PC-9 (cell line): ENCODE results near the gene SLC24A5. TPM values are rescaled to one million over a fixed set of nuclear protein-coding genes. Genes with fewer than 3 reads are reported as not detected.

ENCODE experiments used
- BruUV-seq: library from RNA; stranded (reverse); fragments of 400-500 nt; replicated peaks from 2 replicates; lab custom pipeline; 2021; lab: Mats Ljungman, UMichigan
- CTCF ChIA-PET: fragments of 300-600 bp; sonication (Branson Sonifier 250); formaldehyde crosslinking; loops from one replicate; lab custom pipeline; 2022; ENCODE audit warnings: antibody characterized with exemption; lab: Charles Lee
- POLR2A ChIA-PET: fragments of 300-600 bp; sonication (Branson Sonifier 250); formaldehyde crosslinking; loops from one replicate; lab custom pipeline; 2022; ENCODE audit warnings: antibody characterized with exemption; ENCODE audit not compliant: unreplicated experiment; lab: Charles Lee
- DNase-seq, 2 experiments: peaks; one replicate each; pipeline versions ENCODE4 v3.0.0 to v3.0.0-alpha.2; 2015 to 2022; ENCODE audit warnings: mixed read lengths in 1 of 2
- H2AFZ ChIP-seq: fragments of 200-600 bp; sonication (generic); 2 replicates; pipeline ENCODE4 v1.8.1; 2017; ENCODE audit warnings: antibody characterized with exemption
- H3F3A ChIP-seq: fragments of 200-600 bp; sonication (generic); 2 replicates; pipeline ENCODE4 v1.8.1; 2017; ENCODE audit warnings: antibody characterized with exemption, mild to moderate bottlenecking, low read depth; ENCODE audit not compliant: insufficient read depth
- H3K27ac ChIP-seq: fragments of 200-600 bp; sonication (generic); 2 replicates; pipeline ENCODE4 v1.6.1; 2016; ENCODE audit warnings: mixed run types
- H3K27me3 ChIP-seq: fragments of 200-600 bp; sonication (generic); 2 replicates; pipeline ENCODE4 v1.6.1; 2016; ENCODE audit warnings: low read depth, mixed run types; ENCODE audit not compliant: insufficient read depth
- H3K36me3 ChIP-seq: fragments of 200-600 bp; sonication (generic); 2 replicates; pipeline ENCODE4 v1.6.1; 2016; ENCODE audit warnings: low read depth, mixed run types
- H3K4me1 ChIP-seq: fragments of 200-600 bp; sonication (generic); replicated peaks from 2 replicates; pipeline ENCODE4 v1.6.1; 2016; ENCODE audit warnings: mixed run types; ENCODE audit not compliant: insufficient read depth
- H3K4me2 ChIP-seq: fragments of 200-600 bp; sonication (generic); 2 replicates; pipeline ENCODE4 v1.6.1; 2017; ENCODE audit warnings: mixed run types
- H3K4me3 ChIP-seq: fragments of 200-600 bp; sonication (generic); 2 replicates; pipeline ENCODE4 v1.6.1; 2016; ENCODE audit warnings: mixed run types
- H3K79me2 ChIP-seq: fragments of 200-600 bp; sonication (generic); 2 replicates; pipeline ENCODE4 v1.6.1; 2017; ENCODE audit warnings: low read depth, mixed run types
- H3K9me2 ChIP-seq: fragments of 200-600 bp; sonication (generic); 2 replicates; pipeline ENCODE4 v1.8.1; 2017; ENCODE audit warnings: mild to moderate bottlenecking; ENCODE audit not compliant: insufficient read depth
- H3K9me3 ChIP-seq: fragments of 200-600 bp; sonication (generic); 2 replicates; pipeline ENCODE4 v1.8.1; 2016; ENCODE audit warnings: low read depth; ENCODE audit not compliant: insufficient read depth
- H4K20me1 ChIP-seq: fragments of 200-600 bp; sonication (generic); 2 replicates; pipeline ENCODE4 v1.8.1; 2017; ENCODE audit not compliant: insufficient read depth
- CTCF ChIP-seq: fragments of 200-600 bp; sonication (generic); conservative IDR thresholded peaks from 2 replicates; pipeline ENCODE4 v1.6.1; 2017; ENCODE audit warnings: mixed run types, antibody characterized with exemption, mild to moderate bottlenecking, moderate library complexity
- EZH2 ChIP-seq: fragments of 200-600 bp; sonication (generic); IDR thresholded peaks from 2 replicates; pipeline ENCODE4 v1.8.0; 2017; ENCODE audit warnings: antibody characterized with exemption, low read depth
- intact Hi-C: fragments of 100-400 bp; cut with micrococcal nuclease; formaldehyde crosslinking; loops from one replicate; pipeline ENCODE4 v1.10.0; 2022; ENCODE audit not compliant: unreplicated experiment
- total RNA-seq: library from RNA; stranded (reverse); gene quantifications from 2 replicates; pipeline ENCODE4 v1.2.3, GENCODE V29; 2021

The SLC24A5 gene
- total RNA-seq, 1 experiment from 2014 or later = not detected

- Histone ChIP-seq H3K4me3 (no peak overlapping the region), H4K20me1 (no peaks in the 10 kb centered on the region), H3K9me3 (no peaks in the 10 kb centered on the region), H2AFZ (no peak overlapping the region), H3K79me2 (no peaks in the 10 kb centered on the region), H3K4me2 (no peak overlapping the region), H3K27ac (no peak overlapping the region), H3F3A (no peaks in the 10 kb centered on the region), H3K27me3 (0 out of 2 replicates have a peak, but pooled peaks cover 6% of the 10 kb centered on the region), H3K36me3 (no peaks in the 10 kb centered on the region), H3K9me2 (no peaks in the 10 kb centered on the region), H3K4me1 (no peaks in the 10 kb centered on the region)
- POLR2A ChIA-PET = no interaction called here
- CTCF ChIA-PET = no interaction called here
- TF ChIP-seq EZH2 (no peak), CTCF (no peak)
- intact Hi-C loops = no loop called here
- no TSS peak for BruUV-seq
- DNase-seq = no peak
Measured at GRCh38 chr15:48109856-48110531, 10.8 kb upstream of the SLC24A5 start.

GRCh38 chr15:48112242-48112641 lies 8.5 kb upstream of the SLC24A5 start:
- Histone ChIP-seq H3K4me3 (no peak overlapping the region), H3K9me3 (no peaks in the 10 kb centered on the region), H3K4me2 (no peak overlapping the region), H3K79me2 (no peaks in the 10 kb centered on the region), H3F3A (no peaks in the 10 kb centered on the region), H2AFZ (no peak overlapping the region), H3K9me2 (no peaks in the 10 kb centered on the region), H3K36me3 (no peaks in the 10 kb centered on the region), H3K27me3 (0 out of 2 replicates have a peak, but pooled peaks cover 6% of the 10 kb centered on the region), H4K20me1 (no peaks in the 10 kb centered on the region), H3K27ac (no peak overlapping the region), H3K4me1 (no peaks in the 10 kb centered on the region)
- TF ChIP-seq CTCF = no peak
- TF ChIP-seq EZH2 = no peak
- BruUV-seq = no TSS peak
- intact Hi-C loops = no loop called here
- DNase-seq = no peak
- ChIA-PET POLR2A (no interaction called here), CTCF (no interaction called here)

GRCh38 chr15:48119277-48119676 lies 1.5 kb upstream of the SLC24A5 start:
- DNase-seq = no peak
- H4K20me1 ChIP-seq = no peaks in the 10 kb centered on the region
- no peaks in the 10 kb centered on the region for H3F3A ChIP-seq
- no peak overlapping the region for H3K4me2 ChIP-seq
- ChIA-PET POLR2A (no interaction called here), CTCF (no interaction called here)
- no peaks in the 10 kb centered on the region for H3K9me2 ChIP-seq
- H3K4me3 ChIP-seq = no peak overlapping the region
- no peak overlapping the region for H3K27ac ChIP-seq
- no peak for TF ChIP-seq CTCF
- TF ChIP-seq EZH2 = no peak
- no peak overlapping the region for H2AFZ ChIP-seq
- peaks cover 4% of the 10 kb centered on the region; the same call in 1 of the 2 replicates for H3K27me3 ChIP-seq
- H3K9me3 ChIP-seq = no peaks in the 10 kb centered on the region
- no peaks in the 10 kb centered on the region for H3K4me1 ChIP-seq
- no peaks in the 10 kb centered on the region for H3K36me3 ChIP-seq
- no TSS peak for BruUV-seq
- no peaks in the 10 kb centered on the region for H3K79me2 ChIP-seq
- intact Hi-C loops = no loop called here
